ENCODE measurements around the gene PLP1.

DNA sequence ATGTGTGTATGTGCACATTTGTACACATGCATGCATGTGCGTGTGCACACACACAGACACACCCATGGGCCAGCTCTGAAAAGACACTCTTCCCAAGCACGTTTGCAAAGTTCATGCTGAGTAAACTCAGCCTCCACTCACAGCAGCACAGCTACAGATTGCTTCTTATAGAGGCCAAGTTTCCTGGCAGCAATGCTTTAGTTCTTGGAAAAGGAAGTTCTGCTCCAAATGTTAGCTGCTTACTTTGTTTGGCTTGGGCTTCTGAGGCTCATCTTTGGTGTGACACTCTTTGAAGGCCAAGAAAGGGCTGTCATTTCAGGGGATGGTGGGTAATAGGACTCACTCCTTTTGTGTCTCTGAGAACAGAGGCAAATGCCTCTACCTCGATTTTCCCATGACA is 6.6 kb downstream of the PLP1 start:
- TF ChIP-seq, protein P1, sequence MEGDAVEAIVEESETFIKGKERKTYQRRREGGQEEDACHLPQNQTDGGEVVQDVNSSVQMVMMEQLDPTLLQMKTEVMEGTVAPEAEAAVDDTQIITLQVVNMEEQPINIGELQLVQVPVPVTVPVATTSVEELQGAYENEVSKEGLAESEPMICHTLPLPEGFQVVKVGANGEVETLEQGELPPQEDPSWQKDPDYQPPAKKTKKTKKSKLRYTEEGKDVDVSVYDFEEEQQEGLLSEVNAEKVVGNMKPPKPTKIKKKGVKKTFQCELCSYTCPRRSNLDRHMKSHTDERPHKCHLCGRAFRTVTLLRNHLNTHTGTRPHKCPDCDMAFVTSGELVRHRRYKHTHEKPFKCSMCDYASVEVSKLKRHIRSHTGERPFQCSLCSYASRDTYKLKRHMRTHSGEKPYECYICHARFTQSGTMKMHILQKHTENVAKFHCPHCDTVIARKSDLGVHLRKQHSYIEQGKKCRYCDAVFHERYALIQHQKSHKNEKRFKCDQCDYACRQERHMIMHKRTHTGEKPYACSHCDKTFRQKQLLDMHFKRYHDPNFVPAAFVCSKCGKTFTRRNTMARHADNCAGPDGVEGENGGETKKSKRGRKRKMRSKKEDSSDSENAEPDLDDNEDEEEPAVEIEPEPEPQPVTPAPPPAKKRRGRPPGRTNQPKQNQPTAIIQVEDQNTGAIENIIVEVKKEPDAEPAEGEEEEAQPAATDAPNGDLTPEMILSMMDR (IDR thresholded peaks at IDR 0.05) = no peak
- no peak for TF ChIP-seq POLR2A (IDR thresholded peaks at IDR 0.05)
